Hepatocyte (in vitro differentiated cells): Measurements from ENCODE around the gene JAM3. TPM values are rescaled to one million over a fixed set of nuclear protein-coding genes. Genes with fewer than 3 reads are reported as not detected.

Experiments used
- DNase-seq: peaks from one replicate; pipeline ENCODE4 v3.0.0-alpha.2; 2016; ENCODE audit warnings: low spot score
- H2AFZ ChIP-seq: fragments of 200-600 bp; sonication (generic); 2 replicates; pipeline ENCODE4 v1.6.0; 2016; ENCODE audit warnings: antibody characterized with exemption, mild to moderate bottlenecking
- H3K27ac ChIP-seq: fragments of 200-600 bp; sonication (generic); 2 replicates; pipeline ENCODE4 v1.5.1; 2016; ENCODE audit warnings: mild to moderate bottlenecking
- H3K27me3 ChIP-seq: fragments of 200-600 bp; sonication (generic); 2 replicates; pipeline ENCODE4 v1.6.1; 2016
- H3K36me3 ChIP-seq: fragments of 200-600 bp; sonication (generic); replicated peaks from 2 replicates; pipeline ENCODE4 v1.5.1; 2016; ENCODE audit warnings: low read depth; ENCODE audit not compliant: insufficient read depth
- H3K4me1 ChIP-seq: fragments of 200-600 bp; sonication (generic); 2 replicates; pipeline ENCODE4 v1.5.1; 2016; ENCODE audit warnings: mild to moderate bottlenecking, moderate library complexity; ENCODE audit not compliant: insufficient read depth
- H3K4me2 ChIP-seq: fragments of 200-600 bp; sonication (generic); 2 replicates; pipeline ENCODE4 v1.6.0; 2016
- H3K4me3 ChIP-seq: fragments of 200-600 bp; sonication (generic); 2 replicates; pipeline ENCODE4 v1.5.1; 2016; ENCODE audit warnings: mild to moderate bottlenecking
- H3K79me2 ChIP-seq: fragments of 200-600 bp; sonication (generic); 2 replicates; pipeline ENCODE4 v1.6.0; 2017; ENCODE audit warnings: mild to moderate bottlenecking
- H3K9me2 ChIP-seq: fragments of 200-600 bp; sonication (generic); replicated peaks from 2 replicates; pipeline ENCODE4 v1.6.0; 2017; ENCODE audit warnings: mild to moderate bottlenecking; ENCODE audit not compliant: insufficient read depth
- H3K9me3 ChIP-seq: fragments of 200-600 bp; sonication (generic); 2 replicates; pipeline ENCODE4 v1.5.1; 2016; ENCODE audit warnings: low read depth, mild to moderate bottlenecking
- H4K20me1 ChIP-seq: fragments of 200-600 bp; sonication (generic); 2 replicates; pipeline ENCODE4 v1.6.0; 2016; ENCODE audit warnings: mild to moderate bottlenecking; ENCODE audit not compliant: insufficient read depth, poor library complexity, severe bottlenecking
- EZH2 ChIP-seq: fragments of 200-600 bp; sonication (generic); IDR thresholded peaks from 2 replicates; pipeline ENCODE4 v1.6.1; 2016; ENCODE audit warnings: antibody characterized with exemption, mild to moderate bottlenecking, borderline replicate concordance
- EZH2phosphoT487 ChIP-seq: fragments of 200-600 bp; sonication (generic); IDR thresholded peaks from one replicate; pipeline ENCODE4 v1.6.1; 2018; ENCODE audit warnings: antibody characterized with exemption, mild to moderate bottlenecking, low read depth, moderate library complexity; ENCODE audit not compliant: unreplicated experiment, severe bottlenecking
- WGBS: methylation state at CpG from one replicate; pipeline ENCODE4 v1.1.6; 2016; ENCODE audit warnings: low lambda C conversion rate; ENCODE audit errors: missing lambda C conversion rate; 5-methylcytosine and 5-hydroxymethylcytosine counted together
- polyA plus RNA-seq: library from polyadenylated mRNA; unstranded; fragments of >200 nt; fragmentation: Nextera tagmentation; extraction: Ambion mirVana; gene quantifications from 2 replicates; pipeline ENCODE4 v1.2.1, GENCODE V29; 2016
- total RNA-seq: library from RNA; depleted of rRNA; stranded (reverse); fragments of >200 nt; gene quantifications from 2 replicates; pipeline ENCODE4 v1.2.3, GENCODE V29; 2014
- TF ChIP-seq, protein P1 (sequence below): fragments of 200-600 bp; sonication (generic); IDR thresholded peaks from 2 replicates; pipeline ENCODE4 v1.5.1; 2016; ENCODE audit warnings: antibody characterized with exemption, mild to moderate bottlenecking; ENCODE audit not compliant: poor library complexity

The JAM3 gene
- total and polyA plus RNA-seq, 2 experiments from 2014 or later: 20.3 to 23.6 TPM

- no peak for DNase-seq
- no peaks in the 10 kb centered on the region for H3K27me3 ChIP-seq
- H4K20me1 ChIP-seq: no peaks in the 10 kb centered on the region
- H3K27ac ChIP-seq: no peak overlapping the region
- no peak overlapping the region for H2AFZ ChIP-seq
- TF ChIP-seq EZH2: no peak
- TF ChIP-seq, protein P1, sequence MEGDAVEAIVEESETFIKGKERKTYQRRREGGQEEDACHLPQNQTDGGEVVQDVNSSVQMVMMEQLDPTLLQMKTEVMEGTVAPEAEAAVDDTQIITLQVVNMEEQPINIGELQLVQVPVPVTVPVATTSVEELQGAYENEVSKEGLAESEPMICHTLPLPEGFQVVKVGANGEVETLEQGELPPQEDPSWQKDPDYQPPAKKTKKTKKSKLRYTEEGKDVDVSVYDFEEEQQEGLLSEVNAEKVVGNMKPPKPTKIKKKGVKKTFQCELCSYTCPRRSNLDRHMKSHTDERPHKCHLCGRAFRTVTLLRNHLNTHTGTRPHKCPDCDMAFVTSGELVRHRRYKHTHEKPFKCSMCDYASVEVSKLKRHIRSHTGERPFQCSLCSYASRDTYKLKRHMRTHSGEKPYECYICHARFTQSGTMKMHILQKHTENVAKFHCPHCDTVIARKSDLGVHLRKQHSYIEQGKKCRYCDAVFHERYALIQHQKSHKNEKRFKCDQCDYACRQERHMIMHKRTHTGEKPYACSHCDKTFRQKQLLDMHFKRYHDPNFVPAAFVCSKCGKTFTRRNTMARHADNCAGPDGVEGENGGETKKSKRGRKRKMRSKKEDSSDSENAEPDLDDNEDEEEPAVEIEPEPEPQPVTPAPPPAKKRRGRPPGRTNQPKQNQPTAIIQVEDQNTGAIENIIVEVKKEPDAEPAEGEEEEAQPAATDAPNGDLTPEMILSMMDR: no peak
- no peak for TF ChIP-seq EZH2phosphoT487
- H3K4me3 ChIP-seq: no peak overlapping the region
- 98% methylated on average over 9 of the region's 9 CpGs for WGBS
- no peaks in the 10 kb centered on the region for H3K9me3 ChIP-seq
- no peak overlapping the region for H3K4me2 ChIP-seq
- H3K4me1 ChIP-seq: no peaks in the 10 kb centered on the region
- no peaks in the 10 kb centered on the region for H3K79me2 ChIP-seq
- H3K36me3 ChIP-seq: no peaks in the 10 kb centered on the region
- no peaks in the 10 kb centered on the region for H3K9me2 ChIP-seq
These were observed 130.7 kb downstream of the JAM3 start for GRCh38 chr11:134199531-134199930.

GRCh38 chr11:134200688-134201087, 131.8 kb downstream of the JAM3 start:
- H3K27ac ChIP-seq: no peak overlapping the region
- H3K4me1 ChIP-seq: no peaks in the 10 kb centered on the region
- no peak overlapping the region for H2AFZ ChIP-seq
- no peaks in the 10 kb centered on the region for H3K36me3 ChIP-seq
- no peaks in the 10 kb centered on the region for H3K79me2 ChIP-seq
- TF ChIP-seq, protein P1: no peak
- TF ChIP-seq EZH2phosphoT487: no peak
- TF ChIP-seq EZH2: no peak
- 91% methylated on average over 6 of the region's 6 CpGs for WGBS
- no peaks in the 10 kb centered on the region for H3K9me3 ChIP-seq
- no peaks in the 10 kb centered on the region for H3K27me3 ChIP-seq
- H3K9me2 ChIP-seq: no peaks in the 10 kb centered on the region
- H4K20me1 ChIP-seq: no peaks in the 10 kb centered on the region
- DNase-seq: no peak
- no peak overlapping the region for H3K4me2 ChIP-seq
- no peak overlapping the region for H3K4me3 ChIP-seq

Other genes starting within 250 kb of the JAM3 start
- not detected in 2 replicates for gene SPATA19, start 223.6 kb upstream of the JAM3 start, total RNA-seq
- not detected in 2 replicates for gene SPATA19, start 223.6 kb upstream of the JAM3 start, polyA plus RNA-seq
- 0.30 and 0.32 TPM in 2 replicates for gene IGSF9B, start 112.1 kb upstream of the JAM3 start, total RNA-seq
- 0.65 and 0.91 TPM in 2 replicates for gene IGSF9B, start 112.1 kb upstream of the JAM3 start, polyA plus RNA-seq
- gene NCAPD3, start 154.9 kb downstream of the JAM3 start, total RNA-seq: 9.5 and 16.5 TPM in 2 replicates
- gene NCAPD3, start 154.9 kb downstream of the JAM3 start, polyA plus RNA-seq: 5.8 and 8.8 TPM in 2 replicates
- gene VPS26B, start 155.6 kb downstream of the JAM3 start, total RNA-seq: 25.7 and 28.2 TPM in 2 replicates
- 29.5 and 37.3 TPM in 2 replicates for gene VPS26B, start 155.6 kb downstream of the JAM3 start, polyA plus RNA-seq
- gene THYN1, start 184.3 kb downstream of the JAM3 start, total RNA-seq: 42.3 and 45.7 TPM in 2 replicates
- gene THYN1, start 184.3 kb downstream of the JAM3 start, polyA plus RNA-seq: 56.4 and 59.8 TPM in 2 replicates
- gene ACAD8, start 184.5 kb downstream of the JAM3 start, total RNA-seq: 18.9 and 22.6 TPM in 2 replicates
- 19.6 and 21.6 TPM in 2 replicates for gene ACAD8, start 184.5 kb downstream of the JAM3 start, polyA plus RNA-seq
- 0.17 TPM in 1 of 2 replicates, not detected in the other for gene GLB1L3, start 207.3 kb downstream of the JAM3 start, total RNA-seq
- not detected in 2 replicates for gene GLB1L3, start 207.3 kb downstream of the JAM3 start, polyA plus RNA-seq